ENCODE data around the gene DR1.

DNA sequence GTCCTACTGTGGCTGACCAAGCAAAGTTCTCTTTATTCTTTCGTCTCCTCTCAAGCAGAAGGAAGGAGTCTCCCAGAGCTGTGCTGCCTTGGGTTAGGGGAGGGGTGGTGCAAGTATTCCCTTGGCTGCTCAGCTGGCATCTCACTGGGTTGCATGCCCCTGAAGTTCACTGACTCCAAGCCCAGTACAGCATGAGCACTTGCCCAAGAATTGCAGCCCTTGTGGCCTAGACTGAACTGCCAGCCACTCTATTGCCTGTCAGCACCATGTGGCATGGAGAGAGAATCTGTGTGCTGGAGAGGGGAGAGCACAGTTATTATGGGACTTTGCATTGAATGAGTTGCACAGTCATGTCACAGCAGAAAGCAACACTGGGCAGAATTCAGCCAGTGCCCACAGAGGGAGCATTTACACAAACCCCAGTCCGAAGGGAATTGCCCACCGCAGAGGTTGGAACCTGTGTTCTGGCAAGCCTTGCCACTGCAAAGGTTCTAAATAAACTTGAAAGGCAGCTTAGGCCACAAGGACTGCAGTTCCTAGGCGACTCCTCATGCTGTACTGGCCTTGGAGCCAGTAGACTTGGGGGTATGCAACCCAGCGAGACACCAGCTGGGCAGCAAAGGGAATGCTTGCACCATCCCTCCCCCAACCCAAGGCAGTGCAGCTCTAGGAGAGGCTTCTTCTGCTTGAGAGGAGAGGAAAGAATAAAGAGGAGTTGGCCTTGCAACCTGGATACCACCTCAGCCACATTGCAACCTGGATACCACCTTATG lies 28.8 kb downstream of the DR1 start:
- TF ChIP-seq, protein P1, sequence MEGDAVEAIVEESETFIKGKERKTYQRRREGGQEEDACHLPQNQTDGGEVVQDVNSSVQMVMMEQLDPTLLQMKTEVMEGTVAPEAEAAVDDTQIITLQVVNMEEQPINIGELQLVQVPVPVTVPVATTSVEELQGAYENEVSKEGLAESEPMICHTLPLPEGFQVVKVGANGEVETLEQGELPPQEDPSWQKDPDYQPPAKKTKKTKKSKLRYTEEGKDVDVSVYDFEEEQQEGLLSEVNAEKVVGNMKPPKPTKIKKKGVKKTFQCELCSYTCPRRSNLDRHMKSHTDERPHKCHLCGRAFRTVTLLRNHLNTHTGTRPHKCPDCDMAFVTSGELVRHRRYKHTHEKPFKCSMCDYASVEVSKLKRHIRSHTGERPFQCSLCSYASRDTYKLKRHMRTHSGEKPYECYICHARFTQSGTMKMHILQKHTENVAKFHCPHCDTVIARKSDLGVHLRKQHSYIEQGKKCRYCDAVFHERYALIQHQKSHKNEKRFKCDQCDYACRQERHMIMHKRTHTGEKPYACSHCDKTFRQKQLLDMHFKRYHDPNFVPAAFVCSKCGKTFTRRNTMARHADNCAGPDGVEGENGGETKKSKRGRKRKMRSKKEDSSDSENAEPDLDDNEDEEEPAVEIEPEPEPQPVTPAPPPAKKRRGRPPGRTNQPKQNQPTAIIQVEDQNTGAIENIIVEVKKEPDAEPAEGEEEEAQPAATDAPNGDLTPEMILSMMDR (IDR thresholded peaks at IDR 0.05) = no peak
- no peak for TF ChIP-seq POLR2A (IDR thresholded peaks at IDR 0.05)
